Epidermal melanocyte (primary cell): ENCODE data around the gene CYBC1.

Source experiments
- DNase-seq: peaks from one replicate; pipeline ENCODE4 v3.0.0; 2011; ENCODE audit warnings: low spot score; ENCODE audit not compliant: insufficient read length

CYBC1 gene

GRCh38 chr17:82411396-82412053, 39.0 kb downstream of the CYBC1 start:
- DNase-seq = no peak

DNA sequence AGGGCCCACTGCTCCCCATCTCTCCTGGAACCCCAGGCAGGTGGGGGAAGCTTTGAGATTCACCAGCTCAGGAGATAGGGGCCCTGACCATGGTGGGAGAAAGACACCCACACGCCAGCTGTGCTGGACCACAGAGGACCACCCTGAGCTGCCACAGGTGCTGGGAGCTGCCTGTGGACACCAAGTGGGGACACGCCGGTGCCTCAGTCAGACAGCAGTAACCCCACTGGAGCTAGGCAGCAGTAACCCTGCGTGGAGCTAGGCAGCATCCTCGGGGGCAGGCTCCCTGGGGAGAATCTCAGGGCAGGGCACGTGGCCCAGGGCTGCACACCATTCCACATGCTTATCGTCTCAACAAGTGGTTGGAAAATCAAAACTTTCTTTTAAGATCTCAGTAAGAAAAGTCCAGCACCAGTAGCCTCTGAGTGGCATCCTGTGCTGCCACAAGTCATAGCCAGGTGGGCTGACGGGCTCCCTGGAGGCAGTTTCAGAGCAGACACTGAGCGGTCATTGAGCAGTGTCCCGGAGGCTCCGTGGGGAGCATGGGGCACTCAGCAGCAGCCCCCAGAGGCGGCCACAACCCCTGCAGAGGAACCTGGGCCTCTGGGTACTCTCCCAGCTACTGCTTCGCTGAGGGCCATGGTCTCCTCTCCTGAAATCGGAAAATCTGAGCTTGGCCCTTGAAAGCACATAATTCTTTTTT, 40.4 kb downstream of the CYBC1 start:
- DNase-seq = no peak

DNA sequence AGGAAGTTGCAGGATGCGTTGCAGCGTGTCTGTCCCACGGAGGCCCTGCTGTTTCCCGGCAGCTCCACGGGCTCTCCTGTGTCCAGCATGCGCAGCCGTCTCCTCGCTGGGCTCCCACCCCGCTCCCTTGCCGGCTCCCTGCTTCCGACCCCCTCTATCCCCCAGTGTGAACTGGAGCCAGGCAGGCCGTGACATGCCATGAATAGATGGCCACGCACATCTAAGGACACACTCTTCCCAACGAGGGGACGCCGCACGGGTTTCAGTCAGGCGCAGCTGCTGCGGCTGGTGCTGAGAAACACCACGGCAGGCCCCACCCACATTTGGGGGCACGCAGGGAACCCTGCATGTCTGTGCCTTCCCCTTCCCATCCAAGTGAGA, 41.6 kb downstream of the CYBC1 start:
- no peak for DNase-seq

GRCh38 chr17:82408288-82408937, 42.1 kb downstream of the CYBC1 start:
- no peak for DNase-seq

GRCh38 chr17:82407255-82407654, 43.3 kb downstream of the CYBC1 start:
- no peak for DNase-seq

DNA sequence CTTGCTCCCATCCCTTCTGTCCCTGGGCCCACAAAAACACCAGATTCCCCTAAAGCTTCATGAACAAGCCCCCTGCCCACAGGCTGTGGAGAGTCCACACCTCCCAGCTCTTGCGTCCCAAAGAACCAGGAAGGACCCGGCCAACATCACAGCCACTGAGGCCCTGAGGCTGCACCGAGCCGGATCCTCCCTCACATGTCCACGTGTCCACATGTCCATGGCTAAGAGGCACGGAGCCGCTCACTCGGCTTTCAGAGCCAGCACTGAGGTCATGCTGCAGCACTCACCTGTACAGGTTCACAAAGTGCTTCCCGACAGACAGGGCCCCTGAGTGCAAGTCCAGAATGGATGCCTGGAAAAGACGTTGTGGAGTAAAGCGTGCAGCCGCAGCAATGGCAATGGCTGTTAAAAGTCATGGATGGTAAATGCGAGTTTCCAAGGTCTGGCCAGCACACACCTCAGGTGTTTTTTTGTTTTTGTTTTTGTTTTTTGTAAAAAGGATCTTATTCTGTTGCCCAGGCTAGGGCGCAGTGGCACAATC, 44.4 kb downstream of the CYBC1 start:
- no peak for DNase-seq

GRCh38 chr17:82405051-82405450, 45.5 kb downstream of the CYBC1 start:
- DNase-seq = no peak

- DNase-seq = no peak
Observed at GRCh38 chr17:82403662-82404660, 46.6 kb downstream of the CYBC1 start.

GRCh38 chr17:82402865-82403264, 47.7 kb downstream of the CYBC1 start:
- DNase-seq = no peak

DNA sequence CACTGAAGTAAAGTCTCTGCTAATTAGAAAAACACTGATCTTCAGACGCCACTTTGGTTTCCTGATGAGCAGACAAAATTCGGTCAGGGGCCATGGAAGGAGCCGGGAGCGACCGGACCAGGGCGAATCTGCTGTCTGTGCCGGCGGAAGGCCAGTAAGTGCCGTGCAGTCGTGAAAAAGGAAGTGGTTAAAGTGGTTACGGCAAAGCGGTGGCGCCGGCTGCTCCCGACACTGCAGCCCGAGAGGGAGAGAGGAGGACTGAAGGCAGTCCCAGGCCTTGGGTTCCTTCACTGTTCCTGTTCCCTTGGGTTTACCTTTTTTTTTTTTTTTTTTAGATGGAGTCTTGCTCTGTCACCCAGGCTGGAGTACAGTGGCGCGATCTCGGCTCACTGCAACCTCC, 49.7 kb downstream of the CYBC1 start:
- no peak for DNase-seq

DNA sequence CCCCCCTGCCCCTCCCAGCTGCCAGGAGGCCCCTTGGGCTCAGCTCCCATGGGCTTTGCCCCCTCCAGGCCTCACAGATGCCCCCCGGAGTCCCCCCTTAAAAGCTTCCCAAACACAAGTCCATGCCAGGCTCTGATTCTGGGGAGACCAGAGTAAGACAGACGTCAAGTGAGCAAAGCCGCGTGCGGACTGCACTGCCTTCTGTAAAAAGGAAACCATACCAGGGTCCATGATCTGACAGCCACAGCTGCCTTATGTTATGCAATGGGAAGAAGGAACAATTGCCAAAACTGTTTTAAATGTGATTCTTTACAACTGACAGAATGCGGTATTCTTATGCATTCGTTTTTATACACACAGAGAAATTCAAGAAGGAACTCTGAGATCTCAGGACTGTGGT, 50.3 kb downstream of the CYBC1 start:
- no peak for DNase-seq

GRCh38 chr17:82399601-82400101, 50.9 kb downstream of the CYBC1 start:
- DNase-seq = no peak

DNA sequence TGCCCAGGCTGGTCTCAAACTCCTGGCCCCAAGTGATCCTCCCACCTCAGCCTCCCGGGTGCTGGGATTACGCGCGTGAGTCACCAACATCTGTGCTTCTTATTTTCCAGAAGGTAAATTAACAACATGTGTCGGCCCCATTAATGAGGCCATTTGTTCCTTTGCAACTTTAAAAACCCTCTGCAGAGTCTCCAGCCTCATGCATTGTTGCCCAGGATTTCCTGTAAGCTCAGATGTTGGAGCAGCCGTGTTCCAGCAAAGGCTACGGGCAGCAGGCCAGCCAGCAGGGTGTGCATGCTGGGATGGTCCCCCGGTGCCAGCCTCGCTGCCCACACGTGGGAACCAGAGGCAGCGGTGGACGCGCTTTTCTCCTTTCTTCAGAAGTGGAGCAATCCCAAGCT, 51.5 kb downstream of the CYBC1 start:
- peak; percentile 90 for DNase-seq

DNA sequence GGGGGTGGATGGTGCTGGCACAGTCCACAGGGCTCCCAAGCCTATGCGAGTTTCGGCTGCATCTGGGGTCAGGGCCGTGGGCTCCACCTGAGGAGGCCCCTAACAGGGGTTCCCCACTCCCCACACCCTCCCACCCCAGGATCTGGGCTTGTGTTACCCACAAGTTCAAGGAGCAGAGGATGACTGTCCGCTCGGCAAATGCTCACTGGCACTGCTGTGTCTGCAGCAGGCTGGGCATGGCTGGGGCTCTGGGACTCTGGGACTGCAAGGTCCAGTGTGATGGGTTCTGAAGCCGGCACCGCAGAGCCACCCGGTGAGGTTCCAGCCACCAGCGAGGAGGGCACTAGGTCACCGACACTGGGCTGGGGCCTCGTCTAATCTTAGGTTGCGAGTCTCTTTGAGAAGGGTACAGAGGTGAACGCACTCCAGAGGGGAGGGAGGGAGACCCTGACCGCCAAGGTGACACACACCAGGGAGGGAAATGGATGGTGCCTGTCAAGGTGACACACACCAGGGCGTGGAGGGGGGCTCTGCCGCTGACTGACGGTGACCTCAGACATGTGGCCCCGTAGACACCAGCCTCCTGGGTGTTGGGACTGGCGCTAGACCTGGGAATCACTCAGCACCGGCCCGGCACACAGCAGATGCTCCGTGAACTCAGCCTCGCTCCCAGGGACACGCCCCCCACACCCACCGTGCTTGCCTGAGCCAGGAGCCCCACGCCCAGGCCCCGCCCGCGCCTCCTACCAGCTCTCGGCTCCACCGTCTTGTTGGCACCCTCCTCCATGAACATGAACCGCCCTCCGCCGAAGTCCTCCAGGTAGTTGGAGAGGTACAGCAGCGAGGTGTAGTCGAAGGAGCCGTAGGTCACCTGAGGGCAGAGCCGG, 52.9 kb downstream of the CYBC1 start:
- DNase-seq = no peak

- no peak for DNase-seq
Observed at GRCh38 chr17:82396601-82397435, 53.7 kb downstream of the CYBC1 start.

- no peak for DNase-seq
Observed at GRCh38 chr17:82394278-82394677, 56.3 kb downstream of the CYBC1 start.

DNA sequence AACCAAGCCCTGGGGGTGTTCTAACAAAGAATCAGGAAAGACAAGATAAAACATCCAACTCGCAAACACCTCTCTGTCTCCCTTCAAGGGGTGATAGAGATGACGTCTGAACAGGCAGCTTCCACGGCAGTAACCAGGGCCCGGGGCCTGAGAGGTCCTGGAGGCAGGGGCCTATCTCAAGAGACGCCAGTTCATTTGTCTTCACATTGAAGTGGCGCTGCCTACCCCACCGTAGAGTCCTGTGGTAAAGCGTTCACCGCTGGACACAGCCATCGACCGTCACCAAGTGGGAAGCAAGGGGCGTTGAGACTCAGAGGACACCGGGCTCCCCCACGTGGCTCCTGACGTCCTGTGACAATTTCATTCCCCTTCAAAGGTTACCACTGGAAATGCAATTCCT, 57.6 kb downstream of the CYBC1 start:
- no peak for DNase-seq
